GM18861 (cell line): ENCODE results near the gene EFCAB9.
"Not testable (repeated sequence)": the region's sequence is repeated elsewhere in the genome, so short reads cannot be mapped to it uniquely, and the experiment has no call there.

Experiments
- ATAC-seq: cut with Tn5 transposase; IDR thresholded peaks from one replicate; pipeline ENCODE4 v1.9.1; 2021; ENCODE audit not compliant: unreplicated experiment

Gene EFCAB9

DNA sequence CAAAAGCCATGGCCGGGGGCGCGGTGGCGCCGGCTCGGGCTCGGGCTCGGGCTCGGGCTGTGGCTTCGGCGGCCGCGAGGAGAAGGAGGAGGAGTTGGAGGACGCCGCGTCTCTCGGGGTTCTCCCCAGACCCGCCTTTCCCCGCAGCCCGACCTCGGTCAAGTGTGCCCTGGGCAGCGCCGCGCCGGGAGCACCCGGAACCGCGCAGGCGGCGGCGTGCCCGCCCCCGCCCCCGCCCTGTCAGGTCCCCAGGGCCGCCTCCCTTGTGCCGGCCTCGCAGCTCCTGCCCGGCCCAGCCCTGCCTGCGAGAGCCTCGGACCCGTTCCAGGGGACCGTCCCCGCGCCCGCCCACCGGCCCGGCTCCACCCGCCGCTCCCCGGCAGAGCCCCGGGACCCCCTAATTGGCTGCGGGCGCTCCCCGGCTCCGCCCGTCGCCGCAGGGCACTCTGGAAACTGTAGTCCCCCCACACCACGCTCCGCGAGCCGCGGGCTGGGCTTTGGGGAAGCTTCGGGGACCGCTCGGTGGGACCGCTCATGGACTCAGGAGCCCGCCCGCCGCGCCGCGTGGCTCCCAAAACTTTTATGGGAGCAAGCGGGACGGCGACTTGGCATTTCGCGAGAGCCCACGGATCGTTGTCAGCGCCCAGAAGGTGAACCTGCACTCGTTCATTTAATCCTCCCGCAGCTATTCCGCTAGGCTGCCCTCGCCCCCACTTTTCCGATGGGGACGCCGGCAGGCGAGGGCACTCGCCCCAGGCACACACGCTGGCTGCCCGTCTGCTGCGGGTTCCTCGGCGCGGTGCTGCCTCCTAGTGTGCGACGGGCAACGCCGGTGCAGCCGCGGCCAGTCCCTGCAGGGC, 5.7 kb upstream of the EFCAB9 start, which contains the start of gene STK10:
TSS of gene STK10 (minus strand) at position 192 of the 860 bp plus-strand sequence. CDS start at position 10, 182 bp downstream.
- ATAC-seq: peak; percentile 65

DNA sequence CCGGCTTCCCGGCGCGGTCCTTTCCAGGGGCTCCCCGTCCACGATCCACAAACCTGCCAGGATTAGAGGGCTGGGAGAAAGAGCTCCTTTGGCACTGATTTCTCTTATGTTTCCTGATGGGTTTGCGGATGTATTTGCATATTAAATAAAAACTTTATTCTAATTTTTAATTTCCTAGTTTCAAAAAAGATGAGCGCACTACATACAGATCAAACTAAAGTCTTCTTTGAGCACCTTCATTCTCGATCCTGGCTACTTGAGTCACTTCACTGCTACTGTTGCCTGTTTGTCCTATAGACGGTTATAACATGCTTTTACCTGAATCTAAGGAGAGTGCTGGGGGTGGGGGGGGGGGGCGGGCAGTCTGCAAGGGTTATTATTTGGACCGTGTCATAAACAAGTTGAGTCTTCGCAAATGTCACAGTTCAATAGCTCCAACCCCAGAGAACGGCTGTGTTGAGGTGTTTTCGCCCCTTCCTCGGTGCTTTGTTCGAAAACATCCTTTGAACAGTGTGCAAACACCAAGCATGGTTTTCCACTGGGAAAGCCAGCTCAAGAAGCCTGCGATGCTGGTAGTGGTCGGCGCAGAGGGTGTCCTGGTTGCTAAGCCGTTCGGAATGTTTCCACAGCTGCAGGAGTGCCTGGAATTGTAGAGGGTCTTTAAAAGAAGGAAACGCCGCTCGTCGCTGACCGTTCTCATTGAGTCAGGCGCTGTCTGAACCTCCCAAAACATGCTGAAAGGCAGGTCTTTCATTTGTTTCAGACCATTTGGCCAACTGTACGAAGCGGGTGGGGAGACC, 4.9 kb upstream of the EFCAB9 start:
- no peak for ATAC-seq

DNA sequence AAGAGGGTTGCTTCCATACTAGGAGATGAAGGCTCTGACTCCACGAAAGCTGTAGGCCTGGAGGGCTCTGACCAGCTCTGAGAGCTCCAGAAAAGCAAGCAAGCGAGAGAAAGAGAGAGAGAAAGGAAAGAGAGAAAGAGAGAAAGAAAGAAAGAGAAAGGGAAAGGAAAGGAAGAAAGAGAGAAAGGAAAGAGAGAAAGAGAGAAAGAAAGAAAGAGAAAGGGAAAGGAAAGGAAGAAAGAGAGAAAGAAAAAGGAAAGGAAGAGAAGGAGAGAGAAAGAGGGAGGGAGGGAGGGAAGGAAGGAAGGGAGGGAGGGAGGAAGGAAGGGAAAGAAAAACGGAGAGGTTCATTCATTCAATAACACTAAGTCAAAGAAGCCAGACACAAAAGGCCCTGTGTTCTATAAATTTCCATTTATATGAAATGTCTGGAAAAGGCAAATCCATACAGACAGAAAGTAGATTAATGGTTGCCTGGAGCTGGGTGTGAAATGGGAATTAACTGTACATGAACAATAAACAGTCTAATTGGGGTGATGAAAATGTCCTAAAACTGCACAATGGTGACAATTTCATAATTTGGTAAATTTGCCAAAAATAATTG, 4.2 kb upstream of the EFCAB9 start:
- ATAC-seq: no peak

DNA sequence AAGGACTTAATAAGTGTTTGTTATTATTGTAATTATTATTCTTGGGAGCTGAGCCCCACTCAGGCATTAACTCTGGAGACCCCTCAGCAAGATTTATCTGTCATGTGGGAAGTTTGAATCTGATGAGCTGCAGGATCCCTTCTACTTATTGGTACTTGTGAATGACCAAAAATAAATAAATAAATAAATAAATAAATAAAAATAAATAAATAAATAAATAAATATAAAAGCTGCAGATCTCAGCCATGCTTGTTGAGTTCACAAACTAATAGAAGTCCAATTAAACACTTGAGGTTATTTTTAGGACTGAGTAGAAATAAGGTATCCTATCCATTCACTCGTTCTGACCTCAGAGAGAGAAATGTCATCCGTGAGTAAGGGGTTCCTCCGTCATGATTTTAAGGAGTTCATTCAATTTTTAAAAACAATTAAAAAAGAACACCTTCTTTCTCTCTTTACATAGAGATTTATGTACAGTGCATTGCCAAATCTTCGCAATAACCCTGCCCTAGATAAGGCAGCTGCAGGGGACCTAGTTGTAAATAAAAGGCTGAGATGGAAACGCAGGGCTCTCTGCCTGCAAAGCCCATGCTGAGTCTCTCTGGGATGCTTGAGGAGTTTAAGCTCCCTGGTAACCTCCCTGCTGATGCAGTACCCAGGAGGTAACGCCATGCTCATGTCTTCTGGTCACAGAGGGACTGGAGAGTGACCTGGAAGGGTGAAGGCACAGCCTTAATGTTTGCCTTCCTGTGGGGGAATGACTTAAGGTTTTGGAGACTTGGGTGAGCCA, 1.2 kb downstream of the EFCAB9 start:
- ATAC-seq: no peak

DNA sequence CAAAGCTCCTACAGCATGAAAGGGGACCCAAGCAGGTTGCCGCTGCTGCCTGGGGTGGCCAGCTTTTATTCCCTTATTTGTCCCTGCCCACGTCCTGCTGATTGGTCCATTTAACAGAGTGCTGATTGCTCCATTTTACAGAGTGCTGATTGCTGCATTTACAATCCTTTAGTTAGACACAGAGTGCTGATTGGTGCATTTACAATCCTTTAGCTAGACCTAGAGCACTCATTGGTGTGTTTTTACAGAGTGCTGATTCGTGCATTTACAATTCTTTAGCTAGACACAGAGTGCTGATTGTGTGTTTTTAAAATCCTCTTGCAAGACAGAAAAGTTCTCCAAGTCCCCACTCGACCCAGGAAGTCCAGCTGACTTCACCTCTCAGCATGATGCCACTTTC, 3.8 kb downstream of the EFCAB9 start:
- ATAC-seq: not testable (repeated sequence)

DNA sequence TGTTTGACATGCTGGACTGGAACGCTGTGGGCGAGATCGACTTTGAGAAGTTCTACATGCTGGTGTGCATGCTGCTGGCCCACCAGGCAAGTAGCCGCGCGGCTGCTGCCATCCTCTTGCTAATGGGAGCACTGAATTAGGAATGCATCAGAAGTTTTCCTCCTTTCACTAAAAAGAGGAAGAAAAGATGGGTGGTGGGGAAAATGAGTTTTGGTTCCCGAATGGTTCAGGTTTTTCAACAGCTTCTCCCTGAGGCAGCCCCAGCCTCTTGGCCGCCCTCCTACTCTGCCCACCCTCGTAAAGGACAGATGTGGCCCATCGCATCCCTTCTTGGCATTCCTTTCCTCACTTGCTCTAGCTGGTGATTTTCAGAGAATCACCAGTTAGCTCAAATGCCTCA, 5.5 kb downstream of the EFCAB9 start:
- no peak for ATAC-seq

DNA sequence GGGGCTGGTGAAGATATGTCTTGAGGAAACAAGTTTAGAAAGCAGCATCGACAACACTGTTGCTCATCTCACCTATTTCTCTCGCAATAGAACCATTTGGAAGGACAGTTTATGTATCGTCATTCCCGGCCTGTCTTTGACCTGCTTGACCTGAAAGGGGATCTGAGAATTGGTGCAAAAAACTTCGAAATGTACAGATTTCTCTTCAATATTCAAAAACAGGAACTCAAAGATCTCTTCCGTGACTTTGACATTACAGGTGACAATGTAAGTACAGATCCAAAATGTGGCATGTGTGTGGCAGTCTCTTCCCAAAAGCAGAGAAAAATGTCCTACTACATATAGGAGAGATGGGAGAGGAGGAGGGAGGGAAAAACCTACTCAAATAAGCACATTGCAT, 6.5 kb downstream of the EFCAB9 start:
- no peak for ATAC-seq

DNA sequence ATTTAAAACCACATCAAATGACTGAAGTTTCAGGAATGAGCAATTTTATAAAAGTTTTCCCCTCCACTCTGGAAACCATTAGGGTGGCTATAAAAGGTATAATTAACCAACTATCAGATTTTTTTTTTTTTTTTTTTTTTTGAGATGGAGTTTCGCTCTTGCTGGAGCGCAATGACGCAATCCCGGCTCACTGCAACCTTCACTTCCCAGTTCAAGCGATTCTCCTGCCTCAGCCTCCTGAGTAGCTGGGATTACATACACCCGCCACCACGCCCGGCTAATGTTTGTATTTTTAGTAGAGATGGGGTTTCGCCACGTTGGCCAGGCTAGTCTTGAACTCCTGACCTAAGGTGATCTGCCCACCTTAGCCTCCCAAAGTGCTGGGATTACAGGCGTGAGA, 12.0 kb downstream of the EFCAB9 start:
- ATAC-seq: not testable (repeated sequence)

DNA sequence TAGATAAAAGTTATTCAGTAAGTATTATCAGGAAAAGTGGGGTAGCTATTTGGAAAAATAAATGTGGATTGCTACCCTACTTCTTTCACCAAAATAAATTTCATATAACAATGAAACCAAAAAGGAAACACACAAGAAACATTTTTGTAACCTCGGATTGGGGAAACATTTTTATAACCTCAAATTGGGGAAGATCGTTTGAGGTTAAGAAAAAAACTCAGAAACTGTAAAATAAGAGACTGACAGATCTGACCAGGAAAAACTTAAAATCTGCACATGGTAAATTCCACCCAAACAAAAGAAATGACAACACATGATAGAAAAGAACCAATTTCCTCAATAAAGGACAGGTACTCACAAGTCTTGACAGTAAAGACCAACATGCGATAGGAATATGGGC, 13.5 kb downstream of the EFCAB9 start:
- ATAC-seq: no peak

DNA sequence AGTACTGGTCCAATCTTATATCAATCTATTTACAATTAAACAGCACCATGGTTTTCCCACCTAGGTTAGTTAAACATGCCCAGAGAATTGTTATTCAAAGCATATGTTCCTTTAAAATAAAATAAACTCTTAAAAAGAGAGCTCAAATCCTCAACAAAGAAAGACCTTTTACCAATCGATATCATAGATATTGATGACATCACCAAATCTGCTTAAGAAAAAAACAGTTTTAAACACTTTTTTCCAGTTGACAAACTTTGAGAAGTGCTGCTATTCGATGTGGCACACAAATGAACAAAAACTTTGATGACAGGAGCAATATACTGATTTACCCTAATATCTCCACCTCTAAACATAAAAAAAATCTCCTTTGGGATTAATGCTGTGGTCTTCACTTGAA, 15.7 kb downstream of the EFCAB9 start:
- no peak for ATAC-seq

DNA sequence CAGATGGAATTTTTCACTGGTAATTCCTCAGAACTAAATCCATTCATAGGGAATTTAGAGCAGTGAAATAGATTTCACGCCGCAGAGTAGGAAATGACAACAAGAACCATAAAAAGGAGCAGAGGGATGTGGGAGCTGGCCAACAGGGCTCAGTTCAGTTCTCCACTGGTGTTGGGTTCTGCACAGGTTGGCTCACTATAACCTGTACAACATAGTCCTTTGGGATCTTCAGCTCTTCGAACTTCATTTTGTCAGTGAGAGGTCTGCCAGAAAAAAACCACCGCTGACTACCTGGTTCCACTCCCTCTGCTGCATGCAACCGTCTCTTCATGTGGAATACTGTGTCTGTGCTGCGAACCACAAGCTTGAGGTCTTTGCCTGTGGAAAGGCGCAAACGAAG, 17.7 kb downstream of the EFCAB9 start:
- no peak for ATAC-seq

DNA sequence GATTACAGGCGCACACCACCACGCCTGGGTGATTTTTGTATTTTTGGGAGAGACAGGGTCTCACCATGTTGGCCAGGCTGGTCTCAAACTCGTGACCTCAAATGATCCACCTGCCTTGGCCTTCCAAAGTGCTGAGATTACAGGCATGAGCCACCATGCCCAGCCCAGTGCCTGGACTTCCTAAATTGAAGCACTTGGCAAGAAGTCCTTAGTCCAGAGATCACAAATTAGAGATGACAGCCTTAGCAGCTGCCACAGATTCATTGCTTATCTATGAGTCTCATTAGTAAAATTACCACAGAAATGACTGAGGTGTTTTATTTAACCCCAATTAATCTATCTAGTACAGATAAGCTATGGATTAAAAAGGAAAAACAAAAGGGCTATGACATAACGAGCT, 19.2 kb downstream of the EFCAB9 start:
- ATAC-seq: no peak

DNA sequence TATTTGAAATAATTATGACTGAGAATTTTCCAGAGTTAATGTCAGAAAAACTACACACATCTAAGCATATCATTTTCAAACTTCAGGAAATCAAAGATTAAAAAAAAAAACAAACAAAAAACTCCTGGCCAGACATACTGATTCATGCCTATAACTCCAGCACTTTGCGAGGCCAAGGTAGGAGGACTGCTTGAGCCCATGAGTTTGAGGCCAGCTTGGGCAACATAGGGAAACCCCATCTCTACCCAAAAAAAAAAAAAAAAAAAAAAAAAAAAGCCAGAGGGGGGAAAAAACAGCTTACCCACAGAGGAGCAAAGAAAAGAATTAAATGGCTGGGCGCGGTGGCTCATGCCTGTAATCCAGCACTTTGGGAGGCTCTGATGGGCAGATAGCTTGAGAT, 22.4 kb downstream of the EFCAB9 start:
- ATAC-seq: no peak

DNA sequence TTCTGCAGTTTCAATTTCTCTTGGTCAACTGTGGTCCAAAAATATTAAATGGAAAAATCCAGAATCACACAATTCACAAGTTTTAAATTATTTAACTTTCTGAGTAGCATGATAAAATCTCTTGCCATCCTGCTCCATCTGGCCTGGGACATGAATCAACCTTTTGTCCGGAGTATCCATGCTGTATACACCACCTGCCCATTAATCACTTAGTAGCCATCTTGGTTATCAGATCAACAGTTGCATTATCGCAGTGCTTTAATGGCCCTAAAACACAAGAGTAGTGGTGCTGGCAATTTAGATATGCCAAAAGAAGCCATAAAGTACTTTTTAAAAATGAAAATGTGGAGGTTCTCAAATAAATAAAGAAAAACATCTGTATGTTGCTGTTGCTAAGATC, 25.3 kb downstream of the EFCAB9 start:
- ATAC-seq: no peak

DNA sequence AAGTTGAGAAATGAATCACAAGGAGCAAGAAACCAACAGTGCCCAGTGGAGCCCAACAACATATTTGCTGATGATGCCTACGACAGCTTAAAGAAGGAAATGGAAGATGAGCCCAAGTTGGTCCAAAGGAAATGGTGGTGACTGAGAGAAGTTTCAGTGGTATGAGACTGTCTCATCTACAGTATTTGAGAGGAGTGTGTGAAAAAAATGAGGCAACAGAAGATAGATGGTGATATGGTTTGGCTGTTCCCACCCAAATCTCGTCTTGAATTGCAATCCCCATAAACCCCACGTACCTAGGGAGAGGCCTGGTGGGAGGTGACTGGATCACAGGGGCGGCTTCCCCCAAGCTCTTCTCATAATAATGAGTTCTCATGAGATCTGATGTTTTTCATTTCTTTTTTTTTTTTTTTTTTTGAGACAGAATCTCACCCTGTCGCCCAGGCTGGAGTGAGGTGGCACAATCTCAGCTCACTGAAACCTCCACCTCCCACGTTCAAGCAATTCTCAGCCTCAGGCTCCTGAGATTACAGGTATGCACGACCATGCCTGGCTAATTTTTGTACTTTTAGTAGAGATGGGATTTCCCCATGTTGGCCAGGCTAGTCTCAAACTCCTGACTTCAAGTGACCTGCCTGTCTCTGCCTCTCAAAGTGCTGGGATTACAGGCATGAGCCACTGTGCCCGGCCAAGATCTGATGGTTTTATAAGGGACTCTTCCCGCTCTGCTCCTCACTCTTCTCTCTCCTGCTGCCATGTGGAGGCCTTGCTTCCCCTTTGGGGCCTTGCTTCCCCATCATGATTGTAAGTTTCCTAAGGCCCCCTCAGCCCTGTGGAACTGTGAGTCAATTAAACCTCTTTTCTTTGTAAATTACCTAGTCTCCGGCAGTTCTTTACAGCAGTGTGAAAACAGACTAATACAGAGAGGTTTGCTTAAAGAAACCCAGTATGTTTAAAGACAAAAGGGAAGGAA, 30.2 kb downstream of the EFCAB9 start:
- peak; percentile 76 for ATAC-seq

DNA sequence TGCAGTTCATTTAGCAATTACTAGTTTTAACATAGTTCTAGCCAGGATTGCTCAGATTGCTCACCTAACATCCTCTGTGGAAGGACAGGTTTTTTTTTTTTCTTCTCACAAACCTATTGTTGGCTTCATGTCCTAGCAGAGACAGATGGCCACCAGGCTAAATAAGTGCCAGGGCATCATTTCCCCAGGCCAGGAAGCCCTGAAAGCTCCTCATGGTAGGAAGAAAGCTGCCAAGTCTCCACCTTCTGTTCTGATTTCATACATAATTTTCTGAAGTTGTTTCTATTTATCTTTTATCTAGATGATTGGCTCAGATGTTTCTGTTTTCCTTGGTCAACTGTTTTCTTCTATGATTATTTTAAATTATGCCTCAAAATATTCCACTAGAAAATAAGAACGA, 31.0 kb downstream of the EFCAB9 start:
- no peak for ATAC-seq

DNA sequence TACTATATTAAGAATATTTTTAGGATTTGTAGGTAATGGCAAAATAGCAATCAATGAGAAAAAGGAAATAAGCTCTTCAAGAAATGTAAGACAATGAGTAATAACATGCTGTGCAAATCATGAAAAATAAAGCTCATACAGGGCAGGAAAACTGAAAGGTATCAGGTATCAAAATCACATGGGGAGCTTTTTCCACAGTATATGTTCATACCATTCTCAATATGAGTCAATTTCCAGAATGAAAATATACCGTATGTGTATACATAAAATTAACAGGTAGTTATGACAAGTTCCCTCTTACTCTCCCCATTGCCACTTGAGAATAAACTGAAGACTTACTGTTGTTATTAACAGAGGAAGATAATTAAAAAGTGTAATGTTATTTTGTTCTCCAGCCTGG, 35.9 kb downstream of the EFCAB9 start:
- no peak for ATAC-seq

DNA sequence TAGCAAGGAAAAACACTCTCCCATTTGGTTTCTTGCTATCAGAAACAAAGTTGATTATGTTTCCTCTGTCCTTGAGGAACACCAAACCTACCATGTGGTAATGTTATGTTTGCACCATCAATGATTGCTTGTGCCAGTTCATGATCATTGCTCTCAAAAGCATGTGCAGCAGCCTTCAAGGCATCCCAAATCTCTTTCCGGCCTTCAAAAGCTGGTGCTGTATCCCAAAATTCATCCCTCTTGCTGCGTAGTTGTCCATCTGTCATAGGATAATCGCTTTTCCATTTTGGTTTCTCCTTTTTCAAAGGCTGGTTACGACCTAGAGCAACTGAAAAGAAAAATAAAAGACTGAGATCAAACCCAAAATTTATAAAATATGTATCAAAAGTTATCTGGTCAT, 40.1 kb downstream of the EFCAB9 start:
- ATAC-seq: no peak

DNA sequence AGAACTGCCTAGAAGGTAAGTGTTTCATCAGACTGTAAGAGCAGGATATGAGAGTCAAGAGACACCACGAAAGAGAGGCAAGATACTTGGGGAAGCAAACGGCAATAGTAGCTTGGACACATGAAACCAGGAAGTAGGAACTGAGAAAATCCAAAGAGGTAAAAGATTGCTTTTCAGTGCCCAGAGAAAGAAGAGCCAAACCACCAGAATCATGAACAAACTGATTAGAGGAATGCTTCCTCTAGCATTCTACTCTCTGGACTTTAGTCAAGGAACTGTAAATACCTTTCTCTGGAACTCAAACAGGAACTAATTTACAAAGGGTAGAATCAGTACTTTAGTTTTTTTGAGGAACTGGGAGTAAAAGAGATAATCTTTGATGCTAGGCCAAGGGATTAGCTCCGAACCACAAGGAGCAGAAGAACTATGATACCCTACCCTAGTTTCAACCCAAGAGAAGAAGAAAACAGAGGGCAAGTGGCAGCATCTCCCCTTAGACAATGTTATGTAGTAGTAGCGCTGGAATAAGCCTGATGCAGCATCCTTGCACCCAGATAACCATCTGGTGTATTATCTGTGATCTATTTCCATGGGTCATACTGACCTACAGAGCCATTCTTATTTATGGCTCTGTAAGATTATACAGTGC, 41.3 kb downstream of the EFCAB9 start:
- peak; percentile 53 for ATAC-seq
